NCI-H2107 treated with DMSO at 0.1 percent for 48 hours (cell line): ENCODE data around the gene NRARP.

Source experiments
- DNase-seq: peaks from one replicate; lab custom pipeline; 2025; ENCODE audit not compliant: unreplicated experiment; lab: John Stamatoyannopoulos, UW

The NRARP gene

DNA sequence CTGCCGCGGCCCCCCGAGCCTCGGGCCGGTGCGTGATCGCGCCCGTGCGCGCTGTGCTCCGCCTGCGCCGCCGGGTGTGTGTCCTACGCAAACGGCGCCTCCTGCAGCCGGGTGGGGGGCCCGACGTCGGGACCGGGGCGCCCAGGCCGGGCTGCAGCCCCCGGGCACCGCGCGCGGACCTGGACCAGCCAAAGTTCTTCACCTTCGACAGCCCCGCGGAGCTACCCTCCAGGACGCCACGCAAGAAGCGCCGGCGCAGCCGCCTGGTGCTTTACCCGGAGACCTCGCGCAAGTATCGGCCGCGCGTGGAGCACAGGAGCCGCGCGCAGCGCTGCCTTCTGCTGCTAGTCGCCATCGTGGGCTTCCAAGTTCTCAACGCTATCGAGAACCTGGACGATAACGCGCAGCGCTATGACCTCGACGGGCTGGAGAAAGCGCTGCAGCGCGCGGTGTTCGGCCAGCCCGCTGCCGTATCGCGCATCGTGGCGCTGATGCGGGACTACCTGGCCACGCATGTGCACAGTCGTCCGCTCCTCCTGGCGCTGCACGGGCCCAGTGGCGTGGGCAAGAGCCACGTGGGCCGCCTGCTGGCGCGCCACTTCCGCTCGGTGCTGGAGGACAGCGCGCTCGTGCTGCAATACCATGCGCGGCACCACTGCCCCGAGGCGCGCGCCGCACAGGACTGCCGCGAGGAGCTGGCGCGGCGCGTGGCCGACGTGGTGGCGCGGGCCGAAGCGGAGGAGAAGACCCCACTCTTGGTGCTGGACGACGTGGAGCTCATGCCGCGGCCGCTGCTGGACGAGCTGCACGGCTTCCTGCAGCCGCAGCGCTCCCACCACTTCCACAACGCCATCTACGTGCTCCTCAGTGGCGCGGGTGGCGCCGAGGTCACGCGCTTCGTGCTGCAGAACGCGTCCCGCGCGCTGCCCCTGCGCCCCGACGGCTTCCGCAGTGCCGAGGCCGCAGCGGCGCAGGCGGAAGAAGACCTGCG lies 23.1 kb downstream of the NRARP start:
- no peak for DNase-seq

DNA sequence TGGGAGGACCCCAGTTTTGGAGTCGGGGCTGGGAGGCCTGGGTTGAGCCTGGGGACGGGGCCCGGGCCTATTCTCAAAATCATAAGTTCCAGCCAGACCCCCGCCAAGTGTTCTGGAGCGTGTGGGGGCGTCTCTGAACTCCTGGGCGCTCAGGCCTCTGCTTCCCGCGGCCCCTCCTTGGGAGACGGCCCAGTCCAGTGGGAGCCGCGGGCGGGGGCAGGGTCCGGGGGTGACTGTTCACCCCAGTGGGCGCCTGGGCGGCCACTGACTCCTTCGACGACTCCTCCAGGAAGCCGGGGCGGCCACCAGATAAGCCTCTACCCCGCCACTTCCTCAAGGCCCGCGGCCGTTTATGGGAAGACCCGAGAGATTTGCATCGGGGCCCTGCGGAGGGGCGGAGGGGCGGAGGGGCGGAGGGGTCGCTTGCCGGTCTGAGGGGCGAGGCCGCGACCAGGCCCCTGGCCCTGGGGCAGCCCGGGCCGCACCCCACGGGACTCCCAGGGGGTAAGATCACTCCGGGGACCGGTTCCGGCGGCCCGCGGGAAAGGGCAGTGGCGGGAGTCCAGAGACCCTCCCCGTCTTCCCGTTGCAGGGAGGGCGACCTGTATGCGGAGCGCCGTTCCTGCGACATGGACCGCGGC lies 23.9 kb downstream of the NRARP start:
- no peak for DNase-seq

DNA sequence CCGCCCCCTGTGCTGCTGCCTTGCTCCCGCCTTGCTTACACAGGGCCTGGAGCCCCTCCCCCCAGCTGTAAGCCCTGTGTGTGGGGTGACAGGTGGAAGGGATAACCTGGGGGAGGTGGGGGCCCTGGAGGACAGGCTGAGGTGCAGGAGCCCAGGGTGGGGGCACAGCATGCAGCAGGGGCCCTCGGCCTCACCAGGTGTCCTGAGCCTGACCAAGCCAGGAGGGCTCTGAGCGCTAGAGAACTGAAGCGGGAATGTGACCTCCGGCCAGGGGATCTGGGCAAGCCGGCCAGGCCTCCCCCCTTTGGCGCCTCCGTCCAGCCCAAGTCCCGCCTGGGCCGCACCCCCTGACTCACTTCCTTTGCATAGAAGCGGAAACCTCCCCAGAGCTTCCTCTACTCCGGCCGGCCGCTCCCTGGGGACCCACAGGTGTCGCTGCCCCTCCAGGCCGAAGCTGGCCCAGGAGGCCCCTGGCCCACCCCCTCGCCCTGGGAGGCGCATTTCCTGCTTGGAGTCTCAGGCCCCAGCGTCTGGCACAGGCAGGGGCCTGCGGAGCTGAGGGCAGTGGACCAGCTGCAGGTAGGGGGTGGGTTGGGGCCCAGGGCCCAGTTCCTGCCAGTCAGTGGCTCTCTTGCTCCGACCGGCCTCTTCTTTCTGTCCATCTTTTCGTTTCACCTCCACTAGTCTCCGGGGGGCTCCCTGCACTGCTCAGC lies 24.6 kb downstream of the NRARP start, which contains the start of gene TOR4A:
TSS of gene TOR4A (plus strand) at position 398 of the 713 bp plus-strand sequence. CDS start 964 bp downstream, outside the sequence.
- no peak for DNase-seq

DNA sequence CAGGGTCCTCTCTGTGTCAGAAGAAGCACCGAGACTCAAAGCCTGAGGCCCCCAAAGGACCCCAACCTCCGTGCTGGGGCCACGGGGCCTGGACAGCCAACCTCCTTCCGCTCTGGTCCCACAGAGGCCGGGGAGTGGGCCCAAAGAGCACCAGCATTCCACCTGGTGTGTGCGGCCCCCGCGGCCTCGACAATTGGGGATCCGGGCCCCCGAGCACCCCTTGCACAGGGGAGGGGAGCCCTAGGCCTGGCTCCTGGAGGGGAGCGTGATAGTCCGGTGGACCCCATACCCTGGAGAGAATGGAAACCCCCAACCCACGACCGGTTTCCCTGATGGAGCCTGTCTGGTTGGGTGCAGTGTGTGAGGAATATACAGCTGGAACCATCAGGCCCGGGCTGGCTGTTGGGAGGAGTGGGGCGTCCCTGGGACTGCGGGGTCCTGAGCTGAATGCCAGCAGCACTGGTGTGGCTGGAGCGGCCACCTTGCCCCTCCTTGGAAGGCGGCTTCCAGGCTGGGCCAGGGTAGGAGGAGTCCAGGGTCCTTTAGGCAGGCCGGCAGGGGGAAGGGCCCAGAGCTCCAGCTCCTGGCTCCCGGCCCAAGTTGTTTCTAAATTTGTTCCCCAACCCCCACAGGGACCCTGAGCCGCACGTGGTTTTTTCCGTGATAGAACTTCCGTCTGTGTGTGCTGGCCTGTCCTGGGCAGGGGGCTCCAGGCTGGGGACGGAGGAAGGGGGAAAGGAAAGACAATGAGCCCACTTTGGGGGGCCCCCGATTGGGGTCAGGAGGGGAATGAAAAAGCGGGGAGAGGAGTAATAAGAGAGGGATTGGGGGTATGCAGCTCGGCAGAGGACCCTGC lies 25.4 kb downstream of the NRARP start:
- DNase-seq: no peak

DNA sequence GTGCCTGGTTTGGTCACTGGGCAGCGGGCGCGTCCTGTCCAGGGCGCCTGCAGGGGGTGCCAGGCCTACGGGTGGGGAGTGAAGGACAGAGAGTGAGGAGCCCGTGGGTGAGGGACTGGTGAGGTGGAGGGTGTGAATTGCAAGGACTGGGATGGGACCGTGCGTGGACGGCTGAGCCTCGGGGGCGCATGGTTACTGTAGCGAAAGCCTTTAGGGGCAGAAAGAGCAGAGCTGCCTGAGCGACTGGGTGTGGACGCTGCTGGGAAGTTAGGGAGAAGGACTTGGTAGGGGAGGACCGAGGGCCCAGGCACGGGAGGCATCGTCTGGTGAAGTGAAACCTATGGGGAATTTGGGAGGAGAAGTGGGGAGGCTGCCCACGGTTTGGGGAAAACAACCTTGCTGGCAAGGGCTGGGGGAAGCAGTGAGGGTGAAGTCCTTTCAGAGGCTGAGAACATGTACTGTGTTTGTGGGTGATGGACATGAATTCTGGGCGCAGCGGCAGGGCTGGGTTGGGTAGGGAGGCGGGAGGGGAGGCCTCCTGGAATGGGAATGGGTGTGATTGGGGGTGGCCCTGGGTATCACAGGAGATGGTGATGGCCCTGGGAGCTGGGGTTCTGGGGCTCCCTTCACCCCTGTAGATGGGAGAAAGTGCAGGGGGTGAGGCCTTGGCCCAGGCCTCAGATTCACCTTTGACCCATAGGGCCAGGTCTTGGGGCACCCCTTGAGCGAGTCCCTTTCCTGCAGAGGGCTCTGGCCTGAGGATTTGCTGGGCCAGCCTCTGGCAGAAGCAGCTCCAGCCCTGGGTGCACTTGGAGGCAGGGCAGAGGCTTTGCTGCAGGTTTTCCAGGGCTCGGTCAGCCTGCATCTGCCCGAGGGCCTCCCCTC lies 26.2 kb downstream of the NRARP start:
- DNase-seq: no peak

DNA sequence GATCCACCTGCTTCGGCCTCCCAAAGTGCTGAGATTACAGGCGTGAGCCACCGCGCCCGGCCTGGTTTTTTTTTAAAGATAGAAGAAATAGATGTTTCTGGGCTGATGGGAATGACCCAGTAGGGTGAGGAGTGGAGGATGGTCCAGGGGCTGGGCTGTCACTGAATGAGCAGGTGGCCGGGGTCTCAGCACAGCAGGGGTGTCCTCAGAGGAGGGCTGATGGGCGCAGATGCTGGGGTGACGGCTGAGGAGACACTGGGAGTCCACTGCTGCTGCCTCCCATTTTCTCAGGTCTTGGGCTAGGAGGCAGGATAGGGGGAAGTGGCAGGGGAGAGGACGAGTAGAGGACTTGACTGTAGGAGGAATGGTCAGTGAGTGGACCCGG lies 26.9 kb downstream of the NRARP start:
- no peak for DNase-seq

DNA sequence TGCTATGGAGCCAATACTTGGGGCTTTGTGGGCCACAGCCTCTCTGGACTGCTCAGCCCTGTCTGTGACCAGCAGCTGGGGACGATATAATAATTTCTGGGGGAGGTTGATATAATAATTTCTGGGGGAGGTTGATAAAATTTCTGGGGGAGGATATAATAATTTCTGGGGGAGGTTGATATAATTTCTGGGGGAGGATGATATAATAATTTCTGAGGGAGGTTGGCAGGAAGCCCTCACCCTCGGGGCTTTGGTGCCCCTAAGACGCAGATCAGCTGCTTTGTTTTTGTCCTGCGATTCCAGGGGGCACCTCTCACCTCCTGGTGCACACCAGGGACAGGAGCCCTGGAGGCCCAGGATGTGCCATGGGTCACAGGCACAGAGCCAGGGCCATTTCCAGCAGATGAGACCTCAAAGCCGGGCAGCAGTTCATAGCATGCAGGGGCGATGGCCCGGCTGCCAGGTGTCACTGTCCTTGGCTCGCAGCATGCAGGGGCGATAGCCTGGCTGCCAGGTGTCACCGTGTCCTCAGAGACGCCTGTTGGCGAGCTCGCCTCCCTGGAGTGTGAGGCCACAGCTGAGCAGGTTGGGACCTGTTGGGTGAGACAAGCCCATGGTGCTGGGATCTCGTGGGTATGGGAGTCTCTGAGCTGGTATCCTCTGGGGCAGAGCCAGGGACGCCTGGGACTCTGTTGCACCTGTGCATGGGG lies 28.3 kb downstream of the NRARP start:
- DNase-seq: peak; percentile 35

DNA sequence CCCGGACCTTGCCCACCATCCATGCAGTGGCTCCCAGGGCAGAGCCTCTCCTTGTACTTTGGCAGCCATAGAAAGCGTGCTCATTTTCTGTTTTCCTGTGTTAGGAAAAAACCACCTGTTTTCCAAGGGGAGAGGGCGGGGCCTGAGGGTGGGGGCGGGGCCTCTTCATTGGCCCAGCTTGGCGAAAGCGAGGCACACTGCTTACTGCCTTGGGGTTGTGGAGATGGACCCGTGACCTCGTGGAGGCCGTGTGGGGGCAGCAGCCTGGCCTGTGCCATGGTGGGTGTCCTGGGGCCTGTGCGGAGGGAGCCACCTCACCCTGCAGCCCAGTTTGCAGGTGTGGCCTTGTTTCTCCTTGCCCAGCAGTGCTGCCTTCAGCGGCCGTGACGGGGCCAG lies 29.0 kb downstream of the NRARP start:
- DNase-seq: no peak

DNA sequence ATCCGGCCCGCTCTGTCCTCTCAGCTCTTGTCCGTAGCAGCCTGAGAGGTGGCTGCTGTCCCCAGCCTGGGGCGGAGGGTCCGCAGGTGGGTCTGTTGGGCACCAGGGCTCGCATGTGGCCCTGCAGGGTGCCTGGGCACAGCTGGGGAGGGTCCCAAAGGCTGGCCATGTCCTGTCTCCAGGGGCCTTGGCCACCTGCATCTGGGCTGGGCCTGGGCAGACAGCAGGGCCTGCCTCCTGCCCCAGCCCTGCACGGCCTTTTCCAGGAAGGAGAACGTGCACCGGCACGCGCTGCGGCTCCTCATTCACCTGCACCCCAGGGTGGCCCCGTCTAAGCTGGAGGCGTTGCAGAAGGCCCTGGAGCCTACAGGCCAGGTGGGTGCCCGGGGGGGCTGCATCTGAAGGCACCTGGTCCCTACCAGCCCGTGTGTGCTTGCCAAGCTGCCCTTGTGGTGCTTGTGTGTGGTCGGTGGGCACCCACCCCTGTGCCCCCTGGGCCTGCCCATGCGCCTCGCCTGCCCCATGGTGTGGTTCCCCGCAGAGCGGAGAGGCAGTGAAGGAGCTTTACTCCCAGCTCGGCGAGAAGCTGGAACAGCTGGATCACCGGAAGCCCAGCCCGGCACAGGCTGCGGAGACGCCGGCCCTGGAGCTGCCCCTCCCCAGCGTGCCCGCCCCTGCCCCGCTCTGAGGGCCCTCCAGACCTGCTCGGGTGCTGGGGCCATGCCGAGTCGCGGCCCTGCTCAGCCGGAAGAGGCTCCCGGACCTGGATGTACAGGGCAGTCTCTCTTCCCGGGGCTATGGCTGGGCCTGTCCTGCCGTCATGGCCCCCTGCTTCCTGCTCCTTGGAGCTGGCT lies 29.6 kb downstream of the NRARP start:
- DNase-seq: no peak

DNA sequence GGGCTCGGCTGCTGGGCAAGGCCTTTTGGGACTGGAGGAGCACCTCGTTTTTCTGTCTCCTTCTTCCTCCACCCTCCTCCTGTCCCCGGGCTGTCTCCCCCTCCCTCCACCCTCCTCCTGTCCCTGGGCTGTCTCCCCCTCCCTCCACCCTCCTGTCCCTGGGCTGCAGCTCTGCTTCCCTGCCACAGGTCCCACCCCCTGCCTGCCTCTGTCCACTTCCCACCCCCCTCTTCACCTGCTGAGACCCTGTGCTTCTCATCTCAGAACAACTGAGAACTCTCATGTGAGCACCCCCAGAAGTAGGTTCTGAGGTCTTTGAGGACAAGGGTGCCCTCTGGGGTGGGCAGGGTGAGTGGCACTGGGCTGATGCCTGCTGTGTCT lies 30.4 kb downstream of the NRARP start:
- DNase-seq: no peak

DNA sequence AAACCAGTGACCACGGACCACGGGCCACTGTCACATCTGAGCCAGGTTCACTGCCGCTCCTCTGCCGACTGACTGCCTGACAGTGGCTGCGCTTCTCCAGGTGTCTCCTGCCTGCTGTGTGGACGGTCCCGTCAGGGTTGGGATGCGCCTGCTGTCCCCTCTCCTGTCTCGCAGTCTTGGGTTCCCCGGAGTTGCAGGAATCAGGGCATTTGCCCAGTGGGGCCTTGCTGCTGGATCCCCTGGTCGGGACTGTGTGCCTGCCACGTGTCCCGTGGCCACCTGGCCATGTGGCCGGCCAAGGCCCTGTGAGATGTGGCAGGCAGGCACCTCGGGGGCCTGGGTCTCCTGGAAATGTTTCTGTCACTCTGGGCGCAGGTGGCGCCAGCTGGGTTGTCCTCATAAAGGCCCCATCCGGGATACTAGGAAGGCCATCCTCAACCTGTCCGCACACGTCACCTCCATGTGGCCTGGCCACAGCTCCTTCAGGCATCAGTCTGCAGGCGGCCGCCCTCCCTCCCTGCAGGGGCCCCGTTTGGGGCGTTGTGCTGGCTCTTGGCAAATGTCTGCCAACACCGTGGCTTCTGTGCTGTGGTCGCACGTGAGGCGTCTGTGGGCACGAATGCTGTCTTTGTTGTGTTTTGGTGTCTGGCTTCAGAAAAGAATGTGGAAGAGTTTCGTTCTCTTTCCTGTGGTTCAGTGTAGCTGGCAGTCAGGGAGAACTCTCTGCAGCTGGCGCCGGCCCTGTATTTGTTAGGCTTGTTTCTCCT lies 31.0 kb downstream of the NRARP start:
- no peak for DNase-seq

DNA sequence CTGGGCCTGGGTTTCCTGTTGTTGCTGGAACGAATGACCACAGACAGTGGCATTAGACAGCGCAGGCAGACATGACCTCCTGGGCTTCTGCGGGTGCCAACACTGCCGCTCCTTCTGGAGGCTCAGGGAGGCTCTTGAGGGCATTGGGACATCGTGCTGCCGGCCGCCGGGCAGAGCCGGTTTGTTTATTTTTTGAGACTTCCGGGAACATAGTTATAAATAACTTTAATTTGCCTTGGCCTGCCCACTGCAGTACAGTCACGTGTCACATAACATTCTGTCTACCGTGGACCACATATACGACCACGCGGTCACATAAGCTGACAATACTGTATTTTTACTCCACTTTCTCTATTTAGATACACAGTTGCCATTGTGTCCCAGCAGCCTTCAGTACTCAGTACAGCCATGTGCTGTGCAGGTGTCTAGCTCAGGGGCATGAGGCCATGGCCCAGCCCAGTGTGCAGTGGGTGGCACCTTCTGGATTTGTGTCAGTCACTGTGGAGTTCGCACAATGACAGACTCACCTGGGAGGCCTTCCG lies 32.8 kb downstream of the NRARP start:
- DNase-seq: no peak

DNA sequence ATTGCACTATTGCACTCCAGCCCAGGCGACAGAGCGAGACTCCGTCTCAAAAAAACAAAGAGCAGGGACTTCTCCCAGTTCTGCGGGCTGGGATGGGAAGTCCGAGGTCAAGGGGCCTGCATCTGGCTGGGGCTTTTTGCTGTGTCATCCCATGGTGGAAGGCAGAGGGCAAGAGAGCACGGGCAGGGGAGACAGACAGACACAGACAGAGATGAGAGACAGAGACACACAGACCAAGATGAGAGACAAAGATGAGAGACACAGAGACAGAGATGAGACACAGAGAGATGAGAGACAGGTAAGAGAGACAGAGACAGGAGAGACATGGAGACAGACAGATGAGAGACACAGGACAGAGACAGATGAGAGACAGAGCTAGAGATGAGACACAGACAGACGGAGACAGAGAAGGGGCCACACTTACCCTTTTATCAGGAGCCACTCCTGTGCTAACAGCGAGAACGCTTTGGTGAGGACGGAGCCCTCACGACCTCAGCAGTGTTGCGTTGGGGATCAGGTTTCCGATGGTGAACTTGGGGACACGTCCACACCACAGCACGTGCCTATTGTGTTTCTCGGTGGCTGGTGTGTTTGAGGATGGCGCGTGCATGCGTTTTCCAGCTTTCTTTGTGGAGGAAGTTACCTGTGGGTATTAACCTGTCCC lies 33.4 kb downstream of the NRARP start:
- DNase-seq: no peak

DNA sequence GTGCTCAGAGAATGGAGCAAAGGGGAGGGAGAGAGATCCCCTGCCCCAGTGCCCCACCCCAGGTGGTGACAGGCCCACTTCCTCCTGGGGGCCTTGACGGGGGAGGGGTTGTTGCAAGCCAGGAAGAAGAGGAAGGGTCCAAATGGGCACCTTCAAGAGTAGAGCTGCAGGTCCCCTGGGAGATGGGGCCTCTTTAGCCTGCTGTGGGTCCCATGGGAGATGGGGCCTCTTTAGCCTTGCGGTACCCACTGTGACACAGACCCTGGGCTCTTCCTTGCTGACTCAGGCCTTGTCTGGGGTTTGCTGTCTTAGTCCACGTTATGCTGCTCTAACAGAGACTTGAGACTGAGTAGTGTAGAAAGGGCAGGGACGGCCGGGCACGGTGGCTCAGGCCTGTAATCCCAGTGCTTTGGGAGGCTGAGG lies 34.1 kb downstream of the NRARP start:
- no peak for DNase-seq

DNA sequence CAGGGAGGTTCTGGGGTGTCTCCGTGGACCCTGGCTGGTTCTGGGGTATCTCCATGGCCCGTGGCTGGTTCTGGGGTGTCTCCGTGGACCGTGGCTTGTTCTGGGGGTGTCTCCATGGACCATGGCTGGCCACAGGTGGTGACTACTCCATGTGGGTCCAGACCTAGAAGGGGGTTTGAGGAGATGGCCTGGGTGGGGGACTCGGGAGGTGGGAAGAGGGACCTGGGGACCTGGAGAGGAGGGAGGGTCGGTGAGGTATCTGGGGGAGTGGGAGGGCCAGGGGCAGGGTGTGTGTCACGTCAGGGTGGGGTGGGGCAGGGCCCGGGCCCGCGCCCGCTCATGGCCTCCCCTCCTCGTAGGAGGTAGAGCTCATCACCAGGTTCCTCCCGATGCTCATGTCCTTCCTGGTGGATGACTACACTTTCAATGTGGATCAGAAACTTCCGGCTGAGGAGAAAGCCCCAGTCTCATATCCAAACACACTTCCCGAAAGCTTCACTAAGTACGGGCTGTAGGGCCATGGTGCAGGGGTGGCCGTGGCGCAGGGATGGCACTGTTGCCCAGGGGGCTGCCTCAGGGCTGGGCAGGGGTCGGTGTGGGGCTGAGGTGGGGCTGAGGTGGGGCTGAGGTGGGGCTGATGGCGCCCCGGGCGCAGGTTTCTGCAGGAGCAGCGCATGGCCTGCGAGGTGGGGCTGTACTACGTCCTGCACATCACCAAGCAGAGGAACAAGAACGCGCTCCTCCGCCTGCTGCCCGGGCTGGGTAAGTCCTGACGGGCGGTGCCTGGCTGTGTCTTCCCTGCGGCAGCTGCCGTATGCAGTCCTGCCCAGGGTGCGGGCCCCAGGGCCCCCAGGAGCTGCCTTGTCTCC lies 35.3 kb downstream of the NRARP start:
- DNase-seq: no peak

DNA sequence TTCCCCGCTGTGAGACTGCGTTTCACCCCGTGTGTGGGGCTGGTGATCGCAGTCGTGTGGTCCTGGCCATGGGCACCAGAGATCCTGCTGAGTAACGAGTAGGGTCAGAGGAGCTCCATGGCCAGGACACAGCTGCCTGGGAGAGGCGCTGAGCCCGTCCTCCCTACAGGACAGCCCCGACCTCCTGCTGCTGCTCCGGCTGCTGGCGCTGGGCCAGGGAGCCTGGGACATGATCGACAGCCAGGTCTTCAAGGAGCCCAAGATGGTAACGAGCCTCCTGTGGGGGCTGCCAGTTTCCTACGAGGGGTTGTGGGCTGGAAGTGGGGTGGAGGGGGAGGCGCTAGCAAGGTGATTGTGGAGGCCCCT lies 35.9 kb downstream of the NRARP start:
- no peak for DNase-seq
